22Rv1 (cell line): ENCODE results near the gene NEK10.

Source experiments
- ZFX ChIP-seq: fragments of 450-650 bp; IDR thresholded peaks from 2 replicates; pipeline ENCODE4 v1.6.1; 2017; ENCODE audit warnings: antibody characterized with exemption, borderline replicate concordance
- TF ChIP-seq, protein P1 (sequence below): fragments of 450-650 bp; IDR thresholded peaks from 2 replicates; pipeline ENCODE4 v1.5.1; 2017; ENCODE audit warnings: mild to moderate bottlenecking

DNA sequence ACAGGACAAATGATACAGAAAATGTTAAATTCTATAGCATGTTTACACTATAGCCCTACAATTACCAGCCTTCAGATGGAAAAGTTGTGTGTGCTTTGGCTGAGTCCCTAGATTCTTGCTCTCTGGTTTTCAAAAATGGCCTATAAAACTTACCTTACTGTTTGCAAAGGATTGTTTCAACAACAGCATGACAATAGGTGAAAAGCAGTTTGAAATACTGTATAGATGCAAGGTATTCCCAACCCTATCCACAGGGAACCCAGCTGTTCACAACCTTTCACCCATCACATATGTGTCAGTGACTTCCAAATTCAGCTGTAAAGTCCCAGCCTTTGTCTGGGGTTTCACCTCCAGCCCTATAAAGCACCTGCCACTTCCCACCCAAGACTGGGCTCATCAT is 97.3 kb downstream of the NEK10 start:
- TF ChIP-seq, protein P1, sequence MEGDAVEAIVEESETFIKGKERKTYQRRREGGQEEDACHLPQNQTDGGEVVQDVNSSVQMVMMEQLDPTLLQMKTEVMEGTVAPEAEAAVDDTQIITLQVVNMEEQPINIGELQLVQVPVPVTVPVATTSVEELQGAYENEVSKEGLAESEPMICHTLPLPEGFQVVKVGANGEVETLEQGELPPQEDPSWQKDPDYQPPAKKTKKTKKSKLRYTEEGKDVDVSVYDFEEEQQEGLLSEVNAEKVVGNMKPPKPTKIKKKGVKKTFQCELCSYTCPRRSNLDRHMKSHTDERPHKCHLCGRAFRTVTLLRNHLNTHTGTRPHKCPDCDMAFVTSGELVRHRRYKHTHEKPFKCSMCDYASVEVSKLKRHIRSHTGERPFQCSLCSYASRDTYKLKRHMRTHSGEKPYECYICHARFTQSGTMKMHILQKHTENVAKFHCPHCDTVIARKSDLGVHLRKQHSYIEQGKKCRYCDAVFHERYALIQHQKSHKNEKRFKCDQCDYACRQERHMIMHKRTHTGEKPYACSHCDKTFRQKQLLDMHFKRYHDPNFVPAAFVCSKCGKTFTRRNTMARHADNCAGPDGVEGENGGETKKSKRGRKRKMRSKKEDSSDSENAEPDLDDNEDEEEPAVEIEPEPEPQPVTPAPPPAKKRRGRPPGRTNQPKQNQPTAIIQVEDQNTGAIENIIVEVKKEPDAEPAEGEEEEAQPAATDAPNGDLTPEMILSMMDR, result no peak
- no peak for TF ChIP-seq ZFX
